H9 (cell line): Measurements from ENCODE around the gene OR6J1. TPM values are rescaled to one million over a fixed set of nuclear protein-coding genes. Genes with fewer than 3 reads are reported as not detected.

Experiments used
- DNase-seq: peaks from one replicate; pipeline ENCODE4 v3.0.0-alpha.2; 2017
- H2AFZ ChIP-seq: one replicate; pipeline ENCODE4 v1.6.1; 2013; ENCODE audit warnings: mild to moderate bottlenecking, low read length, control low read depth, moderate library complexity
- H2AK5ac ChIP-seq: 2 replicates; pipeline ENCODE4 v1.6.1; 2013; ENCODE audit warnings: low read length, control low read depth, mixed read lengths; ENCODE audit not compliant: insufficient read length
- H2BK120ac ChIP-seq: one replicate; pipeline ENCODE4 v1.6.1; 2013; ENCODE audit warnings: low read depth, mild to moderate bottlenecking, low read length, control low read depth, inconsistent platforms; ENCODE audit not compliant: poor library complexity, severe bottlenecking
- H2BK12ac ChIP-seq: 2 replicates; pipeline ENCODE4 v1.6.1; 2013; ENCODE audit warnings: low read length, control low read depth, mixed read lengths, low read depth; ENCODE audit not compliant: insufficient read length
- H2BK15ac ChIP-seq: 2 replicates; pipeline ENCODE4 v1.6.1; 2013; ENCODE audit warnings: low read depth, low read length, control low read depth
- H2BK20ac ChIP-seq: one replicate; pipeline ENCODE4 v1.6.1; 2013; ENCODE audit warnings: low read depth, mild to moderate bottlenecking, low read length, control low read depth, inconsistent platforms; ENCODE audit not compliant: poor library complexity, severe bottlenecking
- H2BK5ac ChIP-seq: 2 replicates; pipeline ENCODE4 v1.6.1; 2013; ENCODE audit warnings: low read length, control low read depth, mixed read lengths; ENCODE audit not compliant: insufficient read length
- H3K14ac ChIP-seq: 2 replicates; pipeline ENCODE4 v1.6.1; 2013; ENCODE audit warnings: low read length, control low read depth; ENCODE audit not compliant: insufficient read depth
- H3K18ac ChIP-seq: 2 replicates; pipeline ENCODE4 v1.6.1; 2013; ENCODE audit warnings: low read depth, mild to moderate bottlenecking, mixed read lengths, low read length, control low read depth; ENCODE audit not compliant: insufficient read length
- H3K23ac ChIP-seq: 2 replicates; pipeline ENCODE4 v1.6.1; 2013; ENCODE audit warnings: low read length, control low read depth, mixed read lengths, low read depth; ENCODE audit not compliant: insufficient read length
- H3K23me2 ChIP-seq: 2 replicates; pipeline ENCODE4 v1.6.1; 2013; ENCODE audit warnings: low read depth, mild to moderate bottlenecking, mixed read lengths, low read length, control low read depth; ENCODE audit not compliant: insufficient read length, poor library complexity, severe bottlenecking
- H3K27ac ChIP-seq: 2 replicates; pipeline ENCODE4 v1.5.1; 2013; ENCODE audit warnings: low read length, control low read depth, mixed read lengths, low read depth; ENCODE audit not compliant: insufficient read length
- H3K27me3 ChIP-seq: 2 replicates; pipeline ENCODE4 v1.6.1; 2013; ENCODE audit warnings: low read length, control low read depth, inconsistent platforms; ENCODE audit not compliant: insufficient read depth
- H3K4ac ChIP-seq: 2 replicates; pipeline ENCODE4 v1.6.1; 2013; ENCODE audit warnings: low read depth, mild to moderate bottlenecking, control low read depth, inconsistent platforms, low read length, moderate library complexity
- H3K4me1 ChIP-seq: 2 replicates; pipeline ENCODE4 v1.6.1; 2013; ENCODE audit warnings: low read length, control low read depth, inconsistent platforms; ENCODE audit not compliant: insufficient read depth
- H3K4me2 ChIP-seq: 2 replicates; pipeline ENCODE4 v1.6.1; 2013; ENCODE audit warnings: low read length, control low read depth, mixed read lengths; ENCODE audit not compliant: insufficient read length, insufficient read depth
- H3K56ac ChIP-seq: 2 replicates; pipeline ENCODE4 v1.6.1; 2013; ENCODE audit warnings: low read depth, mild to moderate bottlenecking, mixed read lengths, low read length, control low read depth; ENCODE audit not compliant: insufficient read length
- H3K79me1 ChIP-seq: 2 replicates; pipeline ENCODE4 v1.6.1; 2013; ENCODE audit warnings: low read depth, mild to moderate bottlenecking, moderate library complexity, low read length, control low read depth, inconsistent platforms; ENCODE audit not compliant: insufficient read depth, poor library complexity, severe bottlenecking
- H3K79me2 ChIP-seq: 2 replicates; pipeline ENCODE4 v1.6.1; 2013; ENCODE audit warnings: low read length, control low read depth, inconsistent platforms; ENCODE audit not compliant: insufficient read depth
- H3K9ac ChIP-seq: 2 replicates; pipeline ENCODE4 v1.6.1; 2013; ENCODE audit warnings: low read length, control low read depth, mixed read lengths; ENCODE audit not compliant: insufficient read length; ENCODE audit errors: extremely low read depth
- H3K9me3 ChIP-seq: one replicate; pipeline ENCODE4 v1.6.1; 2013; ENCODE audit warnings: low read depth, low read length, inconsistent platforms; ENCODE audit not compliant: control insufficient read depth
- H3T11ph ChIP-seq: one replicate; pipeline ENCODE4 v1.6.1; 2013; ENCODE audit warnings: mild to moderate bottlenecking, low read length, control low read depth, inconsistent platforms
- H4K20me1 ChIP-seq: one replicate; pipeline ENCODE4 v1.6.1; 2013; ENCODE audit not compliant: control insufficient read depth, insufficient read length, insufficient read depth
- H4K5ac ChIP-seq: 2 replicates; pipeline ENCODE4 v1.6.1; 2013; ENCODE audit warnings: low read depth, mild to moderate bottlenecking, mixed read lengths, low read length, control low read depth; ENCODE audit not compliant: insufficient read length
- H4K8ac ChIP-seq: replicated peaks from 2 replicates; pipeline ENCODE4 v1.6.1; 2013; ENCODE audit warnings: low read length, control low read depth, mixed read lengths, low read depth; ENCODE audit not compliant: insufficient read length
- H4K91ac ChIP-seq: 2 replicates; pipeline ENCODE4 v1.6.1; 2013; ENCODE audit warnings: low read depth, mild to moderate bottlenecking, moderate library complexity, mixed read lengths, low read length, control low read depth; ENCODE audit not compliant: insufficient read length
- H3K27ac Mint-ChIP-seq, 3 experiments: 2 replicates in 2 of 3; 3 replicates in 1 of 3; pipeline ENCODE4 v1.8.0; 2020 to 2021; ENCODE audit warnings: mixed read lengths in 3 of 3, mild to moderate bottlenecking in 1 of 3, moderate library complexity in 1 of 3
- H3K27me3 Mint-ChIP-seq: 2 replicates; pipeline ENCODE4 v1.8.0; 2021; ENCODE audit warnings: low read depth, mild to moderate bottlenecking, moderate library complexity, mixed read lengths
- H3K36me3 Mint-ChIP-seq, 3 experiments: 2 replicates in 2 of 3; 3 replicates in 1 of 3; pipeline ENCODE4 v1.8.0; 2020 to 2021; ENCODE audit warnings: low read depth in 3 of 3, mixed read lengths in 3 of 3; ENCODE audit not compliant: insufficient read depth in 1 of 3
- H3K4me1 Mint-ChIP-seq, 2 experiments: 2 replicates each; pipeline ENCODE4 v1.8.0; 2020; ENCODE audit warnings: mixed read lengths in 2 of 2
- H3K4me3 Mint-ChIP-seq, 2 experiments: 2 replicates in 1 of 2; 3 replicates in 1 of 2; pipeline ENCODE4 v1.8.0; 2020 to 2021; ENCODE audit warnings: mild to moderate bottlenecking in 2 of 2, mixed read lengths in 2 of 2, moderate library complexity in 1 of 2
- H3K9me3 Mint-ChIP-seq, 2 experiments: 2 replicates in 1 of 2; 3 replicates in 1 of 2; pipeline ENCODE4 v1.8.0; 2020; ENCODE audit warnings: mild to moderate bottlenecking in 2 of 2, mixed read lengths in 2 of 2, moderate library complexity in 1 of 2
- WGBS: extraction: QIAGEN DNeasy Blood & Tissue Kit; methylation state at CpG from one replicate; pipeline ENCODE4 v1.1.7; 2013; ENCODE audit warnings: missing lambda C conversion rate, low lambda C conversion rate, mixed read lengths; ENCODE audit not compliant: insufficient read length; ENCODE audit errors: extremely low coverage; 5-methylcytosine and 5-hydroxymethylcytosine counted together
- total RNA-seq: library from RNA; stranded (reverse); gene quantifications from 2 replicates; pipeline ENCODE4 v1.2.1, GENCODE V29; 2021
- TF ChIP-seq, protein P1 (sequence below): fragments of 200-600 bp; sonication (generic); conservative IDR thresholded peaks from 3 replicates; pipeline ENCODE4 v1.8.0; 2021; ENCODE audit warnings: antibody characterized with exemption, mild to moderate bottlenecking

OR6J1 gene
- total RNA-seq, 1 experiment from 2014 or later, result not detected

DNA sequence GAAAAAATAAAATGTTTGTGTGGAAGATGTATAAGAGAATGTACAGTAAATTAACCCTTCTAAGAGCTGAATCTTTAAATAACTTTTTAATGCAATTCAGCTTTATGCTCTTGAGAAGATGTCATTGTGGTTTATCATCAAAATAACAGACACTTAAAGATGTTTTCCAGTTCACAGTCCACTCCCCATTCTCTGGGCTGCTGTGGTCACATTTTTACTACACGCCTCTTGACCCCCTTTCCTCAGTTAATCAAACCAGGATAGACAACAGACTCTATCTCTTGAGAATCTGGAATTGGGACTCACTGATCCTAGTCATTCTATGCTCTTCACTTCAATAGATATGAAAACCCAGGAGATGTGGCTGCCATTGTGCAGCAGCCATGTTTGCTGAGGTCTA lies 24.7 kb upstream of the OR6J1 start:
- Histone ChIP-seq H3K14ac (no peak overlapping the region), H2BK20ac (no peak overlapping the region), H3K9ac (no peak overlapping the region), H2AFZ (no peak overlapping the region), H3K27me3 (no peaks in the 10 kb centered on the region), H2BK15ac (no peak overlapping the region), H4K91ac (no peak overlapping the region), H2AK5ac (no peak overlapping the region), H2BK5ac (no peak overlapping the region), H4K5ac (no peak overlapping the region), H3T11ph (no peak overlapping the region), H2BK120ac (no peak overlapping the region), H3K23me2 (no peaks in the 10 kb centered on the region), H3K9me3 (no peaks in the 10 kb centered on the region), H3K4me2 (no peak overlapping the region), H4K8ac (no peak overlapping the region), H3K79me1 (no peaks in the 10 kb centered on the region), H3K4me1 (no peaks in the 10 kb centered on the region), H2BK12ac (no peak overlapping the region), H3K79me2 (no peaks in the 10 kb centered on the region), H3K18ac (no peak overlapping the region), H3K27ac (no peak overlapping the region), H3K23ac (no peak overlapping the region), H3K4ac (no peak overlapping the region), H3K56ac (no peak overlapping the region), H4K20me1 (no peaks in the 10 kb centered on the region)
- Mint-ChIP-seq H3K27ac (no peak overlapping the region), H3K27me3 (peaks cover 11% of the 10 kb centered on the region; the same call in 1 of the 2 replicates), H3K4me1 (peaks cover 4 to 5% of the 10 kb centered on the region in 2 experiments; a peak in 3 of 4 replicates), H3K9me3 (peaks cover 0 to 9% of the 10 kb centered on the region in 2 experiments; a peak in 3 of 5 replicates), H3K4me3 (no peak overlapping the region), H3K36me3 (no peaks in the 10 kb centered on the region)
- no peak for DNase-seq
- TF ChIP-seq, protein P1, sequence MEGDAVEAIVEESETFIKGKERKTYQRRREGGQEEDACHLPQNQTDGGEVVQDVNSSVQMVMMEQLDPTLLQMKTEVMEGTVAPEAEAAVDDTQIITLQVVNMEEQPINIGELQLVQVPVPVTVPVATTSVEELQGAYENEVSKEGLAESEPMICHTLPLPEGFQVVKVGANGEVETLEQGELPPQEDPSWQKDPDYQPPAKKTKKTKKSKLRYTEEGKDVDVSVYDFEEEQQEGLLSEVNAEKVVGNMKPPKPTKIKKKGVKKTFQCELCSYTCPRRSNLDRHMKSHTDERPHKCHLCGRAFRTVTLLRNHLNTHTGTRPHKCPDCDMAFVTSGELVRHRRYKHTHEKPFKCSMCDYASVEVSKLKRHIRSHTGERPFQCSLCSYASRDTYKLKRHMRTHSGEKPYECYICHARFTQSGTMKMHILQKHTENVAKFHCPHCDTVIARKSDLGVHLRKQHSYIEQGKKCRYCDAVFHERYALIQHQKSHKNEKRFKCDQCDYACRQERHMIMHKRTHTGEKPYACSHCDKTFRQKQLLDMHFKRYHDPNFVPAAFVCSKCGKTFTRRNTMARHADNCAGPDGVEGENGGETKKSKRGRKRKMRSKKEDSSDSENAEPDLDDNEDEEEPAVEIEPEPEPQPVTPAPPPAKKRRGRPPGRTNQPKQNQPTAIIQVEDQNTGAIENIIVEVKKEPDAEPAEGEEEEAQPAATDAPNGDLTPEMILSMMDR, result no peak
- no CpG with 5 or more reads among the region's 1 CpG for WGBS
